Gastroesophageal sphincter (tissue), 3 donors: ENCODE measurements around the gene TUBGCP6.

Experiments used
- CTCF ChIP-seq, 4 experiments: fragments of 200-600 bp in 2 of 4; fragments of 450-650 bp in 2 of 4; sonication (generic) in 1 of 4; IDR thresholded peaks; one replicate each; pipeline ENCODE4 v1.5.1; 2017 to 2019; ENCODE audit warnings: antibody characterized with exemption in 4 of 4, mild to moderate bottlenecking in 2 of 4, moderate library complexity in 2 of 4
- POLR2A ChIP-seq, 2 donors: fragments of 450-650 bp; IDR thresholded peaks; one replicate each; pipeline ENCODE4 v1.6.1; 2017; ENCODE audit warnings: antibody characterized with exemption in 2 of 2, mild to moderate bottlenecking in 2 of 2, moderate library complexity in 1 of 2
- POLR2AphosphoS5 ChIP-seq: sonication (generic); formaldehyde crosslinking; IDR thresholded peaks from one replicate; pipeline ENCODE4 v1.6.1; 2017; ENCODE audit warnings: antibody characterized with exemption

- TF ChIP-seq CTCF (IDR thresholded peaks at IDR 0.05) (no peak), POLR2AphosphoS5 (no peak), POLR2A (IDR thresholded peaks at IDR 0.05) (no peak)
Observed at GRCh38 chr22:50218153-50218995, 26.4 kb downstream of the TUBGCP6 start.
